IMR-90 (cell line): ENCODE data around the gene B2M. TPM values are rescaled to one million over a fixed set of nuclear protein-coding genes. Genes with fewer than 3 reads are reported as not detected.

Source experiments
- ATAC-seq: fragments of 200-7000 bp; cut with Tn5 transposase; 2 replicates; pipeline ENCODE4 v1.9.1; 2020; ENCODE audit warnings: low read depth, mild to moderate bottlenecking, moderate library complexity
- BruUV-seq: library from RNA; stranded (reverse); fragments of 400-500 nt; replicated peaks from 2 replicates; lab custom pipeline; 2021; lab: Mats Ljungman, UMichigan
- CTCF ChIA-PET: fragments of 300-600 bp; formaldehyde crosslinking; extraction: SDS; loops from one replicate; lab custom pipeline; 2021; ENCODE audit warnings: antibody characterized with exemption; lab: Yijun Ruan, JAX
- POLR2A ChIA-PET: fragments of 300-600 bp; sonication (Branson Sonifier 250); formaldehyde crosslinking; loops from one replicate; lab custom pipeline; 2022; ENCODE audit warnings: antibody characterized with exemption; ENCODE audit not compliant: unreplicated experiment; lab: Charles Lee
- DNase-seq: peaks from one replicate; pipeline ENCODE4 v3.0.0; 2013
- H2AFZ ChIP-seq: replicated peaks from 2 replicates; pipeline ENCODE3; 2013; ENCODE audit warnings: low read length, mild to moderate bottlenecking; ENCODE audit not compliant: poor library complexity
- H2AK5ac ChIP-seq: 2 replicates; pipeline ENCODE4 v1.6.1; 2013; ENCODE audit warnings: low read depth, low read length, inconsistent platforms
- H2AK9ac ChIP-seq: replicated peaks from 2 replicates; pipeline ENCODE3; 2013; ENCODE audit warnings: mild to moderate bottlenecking, low read depth, low read length, moderate library complexity; ENCODE audit not compliant: poor library complexity
- H2BK120ac ChIP-seq: 2 replicates; pipeline ENCODE4 v1.6.1; 2013; ENCODE audit warnings: low read depth, low read length, inconsistent platforms
- H2BK15ac ChIP-seq: 3 replicates; pipeline ENCODE4 v1.6.1; 2013; ENCODE audit warnings: low read depth, low read length, inconsistent platforms
- H2BK20ac ChIP-seq: 2 replicates; pipeline ENCODE4 v1.6.1; 2013; ENCODE audit warnings: low read depth, mild to moderate bottlenecking, inconsistent platforms, low read length, moderate library complexity
- H2BK5ac ChIP-seq: 2 replicates; pipeline ENCODE4 v1.6.1; 2013; ENCODE audit warnings: mild to moderate bottlenecking, low read depth, low read length, inconsistent platforms; ENCODE audit not compliant: poor library complexity, severe bottlenecking
- H3K14ac ChIP-seq: replicated peaks from 2 replicates; pipeline ENCODE4 v1.6.1; 2013; ENCODE audit warnings: low read depth, low read length, inconsistent platforms
- H3K18ac ChIP-seq: 2 replicates; pipeline ENCODE4 v1.6.1; 2013; ENCODE audit warnings: low read depth, low read length, control low read depth
- H3K23ac ChIP-seq: 2 replicates; pipeline ENCODE4 v1.6.1; 2013; ENCODE audit warnings: low read depth, low read length, inconsistent platforms
- H3K27ac ChIP-seq: 2 replicates; pipeline ENCODE4 v1.5.1; 2013; ENCODE audit warnings: mild to moderate bottlenecking, control low read depth, low read length; ENCODE audit not compliant: insufficient read depth
- H3K27me3 ChIP-seq: 2 replicates; pipeline ENCODE4 v1.6.1; 2013; ENCODE audit warnings: low read length; ENCODE audit not compliant: control insufficient read depth, insufficient read depth
- H3K36me3 ChIP-seq: 2 replicates; pipeline ENCODE4 v1.6.1; 2013; ENCODE audit warnings: low read length, mixed read lengths; ENCODE audit not compliant: control insufficient read depth, insufficient read depth
- H3K4ac ChIP-seq: 2 replicates; pipeline ENCODE4 v1.6.1; 2013; ENCODE audit warnings: low read depth, low read length, inconsistent platforms
- H3K4me1 ChIP-seq: 2 replicates; pipeline ENCODE4 v1.6.1; 2013; ENCODE audit warnings: low read length, mixed read lengths; ENCODE audit not compliant: control insufficient read depth, insufficient read depth
- H3K4me2 ChIP-seq: 2 replicates; pipeline ENCODE4 v1.6.1; 2013; ENCODE audit warnings: low read depth, mild to moderate bottlenecking, control low read depth, low read length, moderate library complexity
- H3K4me3 ChIP-seq: 2 replicates; pipeline ENCODE4 v1.5.1; 2013; ENCODE audit warnings: low read depth, mild to moderate bottlenecking, control low read depth, low read length, moderate library complexity; ENCODE audit not compliant: insufficient read depth
- H3K56ac ChIP-seq: 2 replicates; pipeline ENCODE4 v1.6.1; 2013; ENCODE audit warnings: low read length, inconsistent platforms; ENCODE audit not compliant: insufficient read depth; ENCODE audit errors: extremely low read depth
- H3K79me1 ChIP-seq, 2 experiments: 2 replicates each; pipeline ENCODE4 v1.6.1; 2013; ENCODE audit warnings: low read length in 2 of 2, inconsistent platforms in 1 of 2, low read depth in 1 of 2
- H3K9ac ChIP-seq: 2 replicates; pipeline ENCODE4 v1.6.1; 2013; ENCODE audit warnings: low read depth, low read length, control low read depth
- H3K9me1 ChIP-seq: 2 replicates; pipeline ENCODE4 v1.6.1; 2013; ENCODE audit warnings: low read length, inconsistent platforms; ENCODE audit not compliant: insufficient read depth
- H3K9me3 ChIP-seq: 2 replicates; pipeline ENCODE4 v1.6.1; 2013; ENCODE audit warnings: low read length; ENCODE audit not compliant: control insufficient read depth, insufficient read depth
- H4K20me1 ChIP-seq: 2 replicates; pipeline ENCODE4 v1.6.1; 2013; ENCODE audit warnings: low read length, inconsistent platforms; ENCODE audit not compliant: insufficient read depth
- H4K5ac ChIP-seq: 2 replicates; pipeline ENCODE4 v1.6.1; 2013; ENCODE audit warnings: mild to moderate bottlenecking, low read depth, low read length, control low read depth
- H4K8ac ChIP-seq, 2 experiments: 2 replicates each; pipeline ENCODE4 v1.6.1; 2013; ENCODE audit warnings: low read depth in 2 of 2, low read length in 2 of 2, control low read depth in 1 of 2, inconsistent platforms in 1 of 2
- H4K91ac ChIP-seq: 2 replicates; pipeline ENCODE4 v1.6.1; 2013; ENCODE audit warnings: low read depth, low read length, inconsistent platforms; ENCODE audit not compliant: insufficient read depth
- BHLHE40 ChIP-seq: fragments of 150-350 bp; IDR thresholded peaks from 2 replicates; pipeline ENCODE4 v1.6.1; 2016; ENCODE audit warnings: mild to moderate bottlenecking, low read depth, low read length
- CEBPB ChIP-seq: IDR thresholded peaks from 2 replicates; pipeline ENCODE4 v1.6.1; 2012; ENCODE audit warnings: low read depth, low read length, improper control_type of control experiment
- CHD1 ChIP-seq: IDR thresholded peaks from 2 replicates; pipeline ENCODE4 v1.6.1; 2012; ENCODE audit warnings: low read depth, low read length, improper control_type of control experiment
- FOS ChIP-seq: fragments of 150-350 bp; IDR thresholded peaks from 2 replicates; pipeline ENCODE4 v1.6.1; 2016; ENCODE audit warnings: low read depth, low read length
- MAFK ChIP-seq: IDR thresholded peaks from 2 replicates; pipeline ENCODE4 v1.6.1; 2012; ENCODE audit warnings: low read depth, low read length, improper control_type of control experiment
- MAZ ChIP-seq: IDR thresholded peaks from 2 replicates; pipeline ENCODE4 v1.6.1; 2012; ENCODE audit warnings: low read depth, mild to moderate bottlenecking, low read length, improper control_type of control experiment, moderate library complexity, borderline replicate concordance
- MXI1 ChIP-seq: IDR thresholded peaks from 2 replicates; pipeline ENCODE4 v1.6.1; 2012; ENCODE audit warnings: low read depth, mild to moderate bottlenecking, low read length, moderate library complexity, borderline replicate concordance
- NFE2L2 ChIP-seq: fragments of 150-350 bp; IDR thresholded peaks from 2 replicates; pipeline ENCODE4 v1.6.1; 2016; ENCODE audit warnings: low read depth, mild to moderate bottlenecking, low read length
- POLR2A ChIP-seq: IDR thresholded peaks from 2 replicates; pipeline ENCODE4 v1.6.1; 2012; ENCODE audit warnings: mild to moderate bottlenecking, low read depth, low read length
- RAD21 ChIP-seq: IDR thresholded peaks from 2 replicates; pipeline ENCODE4 v1.6.1; 2012; ENCODE audit warnings: low read length, improper control_type of control experiment
- RFX5 ChIP-seq: IDR thresholded peaks from 2 replicates; pipeline ENCODE4 v1.8.0; 2012; ENCODE audit warnings: low read depth, mild to moderate bottlenecking, low read length, moderate library complexity
- SMC3 ChIP-seq: fragments of 150-350 bp; IDR thresholded peaks from 2 replicates; pipeline ENCODE4 v1.6.1; 2016; ENCODE audit warnings: low read depth, mild to moderate bottlenecking, antibody characterized with exemption, low read length, moderate library complexity
- WGBS, 2 experiments: methylation state at CpG; one replicate each; pipeline versions ENCODE4 v1.1.5 to v1.1.7; 2013; ENCODE audit warnings: missing lambda C conversion rate in 2 of 2; ENCODE audit not compliant: insufficient read length in 1 of 2; ENCODE audit errors: extremely low coverage in 2 of 2; 5-methylcytosine and 5-hydroxymethylcytosine counted together
- dilution Hi-C: fragments of 300-500 bp; cut with HindIII; formaldehyde crosslinking; loops from one replicate; pipeline ENCODE4 v1.14.3; 2018; ENCODE audit warnings: low sequenced_read_pairs; ENCODE audit not compliant: unreplicated experiment
- in situ Hi-C: fragments of 300-500 bp; cut with MboI; formaldehyde crosslinking; loops from 3 replicates; pipeline ENCODE4 v1.14.3; 2019; ENCODE audit warnings: low sequenced_read_pairs, inconsistent platforms, mixed read lengths
- intact Hi-C: fragments of 100-400 bp; cut with micrococcal nuclease; formaldehyde crosslinking; loops from 2 replicates; pipeline ENCODE4 v1.10.0; 2022
- polyA plus RNA-seq, 3 experiments: library from polyadenylated mRNA; depleted of rRNA; stranded (reverse); fragments of >200 nt; gene quantifications; 2 replicates each; pipeline ENCODE4 v1.2.3, GENCODE V29; 2012; ENCODE audit warnings: low replicate concordance in 1 of 3
- total RNA-seq: library from RNA; depleted of rRNA; stranded (reverse); fragments of >200 nt; gene quantifications from 2 replicates; pipeline ENCODE4 v1.2.3, GENCODE V29; 2012
- TF ChIP-seq, protein P1 (sequence below): conservative IDR thresholded peaks from 2 replicates; pipeline ENCODE4 v1.5.1; 2012; ENCODE audit warnings: mild to moderate bottlenecking, low read depth, low read length, improper control_type of control experiment
- TF ChIP-seq, protein P2 (sequence below): fragments of 150-350 bp; IDR thresholded peaks from 2 replicates; pipeline ENCODE4 v1.6.1; 2016; ENCODE audit warnings: low read depth, mild to moderate bottlenecking, low read length, moderate library complexity, borderline replicate concordance
- TF ChIP-seq, protein P3 (sequence below): fragments of 150-350 bp; IDR thresholded peaks from 2 replicates; pipeline ENCODE4 v1.6.1; 2017; ENCODE audit warnings: mild to moderate bottlenecking, antibody characterized with exemption, low read length, low read depth

B2M gene
- total and polyA plus RNA-seq, 2 of the 4 experiments (the other 2 are of a cell fraction): 895 to 3,394 TPM

DNA sequence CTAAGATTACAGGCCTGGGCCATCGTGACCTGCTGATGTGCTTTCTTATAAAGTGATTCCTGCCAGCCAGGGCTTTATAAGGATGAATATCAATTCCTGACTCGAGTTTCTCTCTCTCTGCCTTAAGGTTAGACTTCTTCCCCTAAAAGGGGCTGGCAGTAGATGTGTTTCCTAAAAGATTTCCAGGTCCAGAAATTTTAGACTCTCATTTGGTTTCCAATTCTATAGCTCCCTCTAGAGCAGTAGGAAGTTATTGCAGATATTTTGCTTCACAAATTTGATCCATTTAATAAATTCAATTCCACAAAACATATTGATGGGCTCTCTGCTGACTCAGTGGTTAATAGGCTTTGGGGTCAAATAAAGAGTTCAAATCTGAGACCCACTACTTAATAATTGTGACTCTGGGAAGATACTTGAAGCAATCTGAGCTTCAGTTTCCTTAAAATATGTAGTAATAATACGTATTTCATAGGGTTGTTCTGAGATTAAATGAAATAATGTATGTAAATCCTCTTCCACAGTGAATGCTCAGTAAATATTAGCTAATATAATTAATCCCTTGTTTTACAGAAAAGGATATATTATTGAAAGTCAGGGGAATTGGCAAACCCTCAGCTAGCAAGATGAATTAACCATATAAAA lies 27.1 kb downstream of the B2M start:
- no peak overlapping the region for H4K5ac ChIP-seq
- no CpG with 5 or more reads among the region's 3 CpGs for WGBS, 2 experiments
- peak overlapping the region; percentile 70 for H2AFZ ChIP-seq
- no peak overlapping the region for H3K4me2 ChIP-seq
- H4K91ac ChIP-seq: no peak overlapping the region
- H3K36me3 ChIP-seq: no peaks in the 10 kb centered on the region
- H3K27me3 ChIP-seq: no peaks in the 10 kb centered on the region
- H3K9me3 ChIP-seq: no peaks in the 10 kb centered on the region
- H2BK5ac ChIP-seq: no peak overlapping the region
- DNase-seq (peak; percentile 65), ATAC-seq (peak; percentile 71)
- H2BK120ac ChIP-seq: no peak overlapping the region
- no peaks in the 10 kb centered on the region for H3K79me1 ChIP-seq
- H4K20me1 ChIP-seq: no peaks in the 10 kb centered on the region
- no peak overlapping the region for H3K18ac ChIP-seq
- 0 out of 2 replicates have a peak overlapping the region, but pooled peaks have one; percentile 12 for H2AK5ac ChIP-seq
- H3K56ac ChIP-seq: no peak overlapping the region
- H3K9ac ChIP-seq: no peak overlapping the region
- no peak overlapping the region for H3K23ac ChIP-seq
- BruUV-seq: no TSS peak
- ChIA-PET POLR2A (interaction anchor here (0.6 to 1.0 kb wide), 2 partner anchors 26 to 75 kb away, joined by 4 to 7 read pairs; partner anchors contain the start of gene SPG11), CTCF (interaction anchor here (0.6 to 2.6 kb wide), 13 partner anchors 10 to 176 kb away, joined by 3 to 19 read pairs (median 3); partner anchors contain the start of genes B2M, PATL2 and SPG11)
- H3K4me1 ChIP-seq: peaks cover 6% of the 10 kb centered on the region
- H2BK20ac ChIP-seq: no peak overlapping the region
- no peak overlapping the region for H2AK9ac ChIP-seq
- H2BK15ac ChIP-seq: no peak overlapping the region
- dilution Hi-C loops (no loop called here), intact Hi-C loops (loop anchor here (1.0 to 5.0 kb wide), 3 partner anchors 75 to 160 kb away; partner anchors contain the start of gene SPG11), in situ Hi-C loops (loop anchor here (5.0 kb wide), 2 partner anchors 71 to 156 kb away; no protein-coding TSS in a partner anchor)
- no peak overlapping the region for H3K4ac ChIP-seq
- no peak overlapping the region for H3K4me3 ChIP-seq
- H3K9me1 ChIP-seq: no peaks in the 10 kb centered on the region
- no peak overlapping the region for H3K27ac ChIP-seq
- H3K14ac ChIP-seq: no peak overlapping the region
- H4K8ac ChIP-seq: no peak overlapping the region
- TF ChIP-seq MAZ: no peak
- TF ChIP-seq RAD21: peak; percentile 86
- peak; percentile 5; the same call in 1 of the 2 replicates for TF ChIP-seq MAFK
- TF ChIP-seq BHLHE40: no peak
- TF ChIP-seq, protein P1, sequence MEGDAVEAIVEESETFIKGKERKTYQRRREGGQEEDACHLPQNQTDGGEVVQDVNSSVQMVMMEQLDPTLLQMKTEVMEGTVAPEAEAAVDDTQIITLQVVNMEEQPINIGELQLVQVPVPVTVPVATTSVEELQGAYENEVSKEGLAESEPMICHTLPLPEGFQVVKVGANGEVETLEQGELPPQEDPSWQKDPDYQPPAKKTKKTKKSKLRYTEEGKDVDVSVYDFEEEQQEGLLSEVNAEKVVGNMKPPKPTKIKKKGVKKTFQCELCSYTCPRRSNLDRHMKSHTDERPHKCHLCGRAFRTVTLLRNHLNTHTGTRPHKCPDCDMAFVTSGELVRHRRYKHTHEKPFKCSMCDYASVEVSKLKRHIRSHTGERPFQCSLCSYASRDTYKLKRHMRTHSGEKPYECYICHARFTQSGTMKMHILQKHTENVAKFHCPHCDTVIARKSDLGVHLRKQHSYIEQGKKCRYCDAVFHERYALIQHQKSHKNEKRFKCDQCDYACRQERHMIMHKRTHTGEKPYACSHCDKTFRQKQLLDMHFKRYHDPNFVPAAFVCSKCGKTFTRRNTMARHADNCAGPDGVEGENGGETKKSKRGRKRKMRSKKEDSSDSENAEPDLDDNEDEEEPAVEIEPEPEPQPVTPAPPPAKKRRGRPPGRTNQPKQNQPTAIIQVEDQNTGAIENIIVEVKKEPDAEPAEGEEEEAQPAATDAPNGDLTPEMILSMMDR: peak; percentile 86
- TF ChIP-seq FOS: no peak
- peak; percentile 89 for TF ChIP-seq SMC3
- TF ChIP-seq MXI1: no peak
- 0 out of 2 replicates have a peak, but pooled peaks have one; percentile 25 for TF ChIP-seq POLR2A
- TF ChIP-seq, protein P2, sequence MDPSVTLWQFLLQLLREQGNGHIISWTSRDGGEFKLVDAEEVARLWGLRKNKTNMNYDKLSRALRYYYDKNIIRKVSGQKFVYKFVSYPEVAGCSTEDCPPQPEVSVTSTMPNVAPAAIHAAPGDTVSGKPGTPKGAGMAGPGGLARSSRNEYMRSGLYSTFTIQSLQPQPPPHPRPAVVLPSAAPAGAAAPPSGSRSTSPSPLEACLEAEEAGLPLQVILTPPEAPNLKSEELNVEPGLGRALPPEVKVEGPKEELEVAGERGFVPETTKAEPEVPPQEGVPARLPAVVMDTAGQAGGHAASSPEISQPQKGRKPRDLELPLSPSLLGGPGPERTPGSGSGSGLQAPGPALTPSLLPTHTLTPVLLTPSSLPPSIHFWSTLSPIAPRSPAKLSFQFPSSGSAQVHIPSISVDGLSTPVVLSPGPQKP: no peak
- TF ChIP-seq CEBPB: no peak
- TF ChIP-seq RFX5: no peak
- no peak for TF ChIP-seq CHD1
- TF ChIP-seq NFE2L2: no peak
- TF ChIP-seq, protein P3, sequence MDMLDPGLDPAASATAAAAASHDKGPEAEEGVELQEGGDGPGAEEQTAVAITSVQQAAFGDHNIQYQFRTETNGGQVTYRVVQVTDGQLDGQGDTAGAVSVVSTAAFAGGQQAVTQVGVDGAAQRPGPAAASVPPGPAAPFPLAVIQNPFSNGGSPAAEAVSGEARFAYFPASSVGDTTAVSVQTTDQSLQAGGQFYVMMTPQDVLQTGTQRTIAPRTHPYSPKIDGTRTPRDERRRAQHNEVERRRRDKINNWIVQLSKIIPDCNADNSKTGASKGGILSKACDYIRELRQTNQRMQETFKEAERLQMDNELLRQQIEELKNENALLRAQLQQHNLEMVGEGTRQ: no peak
